Mammary epithelial cell (primary cell): Measurements from ENCODE around the gene JAM3.

ENCODE experiments used
- CTCF ChIP-seq, 2 donors: IDR thresholded peaks in 1 of 2; conservative IDR thresholded peaks in 1 of 2; 2 replicates each; pipeline ENCODE4 v1.5.1; 2011 to 2012; ENCODE audit warnings: inconsistent platforms in 2 of 2, low read length in 2 of 2, mild to moderate bottlenecking in 2 of 2, control low read depth in 1 of 2, low read depth in 1 of 2; ENCODE audit not compliant: insufficient read depth in 1 of 2; ENCODE audit errors: extremely low read depth in 1 of 2
- EZH2 ChIP-seq: IDR thresholded peaks from 2 replicates; pipeline ENCODE4 v1.6.1; 2012; ENCODE audit warnings: low read length, inconsistent platforms, borderline replicate concordance

GRCh38 chr11:134139873-134140331, 71.0 kb downstream of the JAM3 start:
- peak; percentile 90 to 97 for TF ChIP-seq CTCF (conservative IDR thresholded peaks at IDR 0.05 in 1 of 2, IDR thresholded peaks at IDR 0.05 in 1 of 2; ENCODE audit: extremely low read depth in 1 of 2, insufficient read depth in 1 of 2, low read depth in 1 of 2, low read length in 2 of 2)
- no peak for TF ChIP-seq EZH2
